Keratinocyte (primary cell): Measurements from ENCODE around the gene ANKS1A. TPM values are rescaled to one million over a fixed set of nuclear protein-coding genes. Genes with fewer than 3 reads are reported as not detected.

Experiments
- DNase-seq: peaks from one replicate; pipeline ENCODE4 v3.0.0-alpha.2; 2011; ENCODE audit warnings: low read depth, missing footprints, low spot score
- FAIRE-seq: peaks from 2 replicates; lab custom pipeline; 2011; peaks lifted over from hg19 to GRCh38; lab: Jason Lieb, UNC
- H2AFZ ChIP-seq: 2 replicates; pipeline ENCODE4 v1.6.0; 2012; ENCODE audit warnings: low read length, control low read depth, inconsistent platforms; ENCODE audit not compliant: control insufficient read depth
- H3K27ac ChIP-seq: 2 replicates; pipeline ENCODE4 v1.5.1; 2011; ENCODE audit warnings: low read length; ENCODE audit not compliant: control insufficient read depth, insufficient read depth
- H3K27me3 ChIP-seq: 3 replicates; pipeline ENCODE4 v1.6.0; 2011; ENCODE audit warnings: low read length; ENCODE audit not compliant: control insufficient read depth, insufficient read depth; ENCODE audit errors: extremely low read depth
- H3K36me3 ChIP-seq, 2 experiments: 2 replicates in 1 of 2; 3 replicates in 1 of 2; pipeline ENCODE4 v1.5.1; 2011; ENCODE audit warnings: low read length in 2 of 2, mild to moderate bottlenecking in 1 of 2; ENCODE audit not compliant: control insufficient read depth in 2 of 2, insufficient read depth in 2 of 2; ENCODE audit errors: extremely low read depth in 1 of 2
- H3K4me1 ChIP-seq: 3 replicates; pipeline ENCODE4 v1.5.1; 2011; ENCODE audit warnings: low read length; ENCODE audit not compliant: control insufficient read depth, insufficient read depth; ENCODE audit errors: extremely low read depth
- H3K4me2 ChIP-seq: 3 replicates; pipeline ENCODE4 v1.6.0; 2011; ENCODE audit warnings: low read depth, low read length; ENCODE audit not compliant: control insufficient read depth, insufficient read depth; ENCODE audit errors: extremely low read depth
- H3K4me3 ChIP-seq, 3 experiments: fragments of 200-600 bp in 1 of 3; sonication (generic) in 1 of 3; 2 replicates in 2 of 3; 3 replicates in 1 of 3; pipeline ENCODE4 v1.5.1; 2011 to 2016; ENCODE audit warnings: low read length in 3 of 3, mild to moderate bottlenecking in 3 of 3, control low read depth in 2 of 3, inconsistent platforms in 1 of 3, low read depth in 1 of 3, mixed read lengths in 1 of 3, mixed run types in 1 of 3, moderate library complexity in 1 of 3; ENCODE audit not compliant: control insufficient read depth in 2 of 3, insufficient read depth in 2 of 3; ENCODE audit errors: extremely low read depth in 1 of 3
- H3K79me2 ChIP-seq: 2 replicates; pipeline ENCODE4 v1.6.0; 2012; ENCODE audit warnings: low read length; ENCODE audit not compliant: control insufficient read depth, insufficient read depth
- H3K9ac ChIP-seq: 3 replicates; pipeline ENCODE4 v1.6.0; 2011; ENCODE audit warnings: low read length; ENCODE audit not compliant: control insufficient read depth, insufficient read depth; ENCODE audit errors: extremely low read depth
- H3K9me1 ChIP-seq: 3 replicates; pipeline ENCODE4 v1.6.0; 2011; ENCODE audit warnings: low read length; ENCODE audit not compliant: control insufficient read depth, insufficient read depth; ENCODE audit errors: extremely low read depth
- H3K9me3 ChIP-seq: 2 replicates; pipeline ENCODE4 v1.5.1; 2012; ENCODE audit warnings: low read depth, low read length; ENCODE audit not compliant: control insufficient read depth
- H4K20me1 ChIP-seq: 3 replicates; pipeline ENCODE4 v1.6.0; 2011; ENCODE audit warnings: low read length; ENCODE audit not compliant: control insufficient read depth, insufficient read depth; ENCODE audit errors: extremely low read depth
- EZH2 ChIP-seq: IDR thresholded peaks from one replicate; pipeline ENCODE4 v1.6.1; 2012; ENCODE audit warnings: inconsistent platforms, mild to moderate bottlenecking, low read length, moderate library complexity
- dilution Hi-C: fragments of 300-500 bp; cut with MboI; formaldehyde crosslinking; loops from one replicate; pipeline ENCODE4 v1.7.0; 2020; ENCODE audit warnings: low sequenced_read_pairs; ENCODE audit not compliant: extremely low pct_ligation_motif_present
- polyA plus RNA-seq, 5 experiments: library from polyadenylated mRNA; depleted of rRNA in 3 of 5; stranded (reverse) in 3 of 5; stranded (forward) in 1 of 5; unstranded in 1 of 5; fragments of >200 nt; gene quantifications; 1 replicate in 1 of 5; 2 replicates in 3 of 5; 3 replicates in 1 of 5; pipeline versions ENCODE4 v1.2.1 to v1.2.3, GENCODE V29; 2011 to 2012; ENCODE audit warnings: missing spikeins in 2 of 5, low read depth in 1 of 5, low replicate concordance in 1 of 5
- TF ChIP-seq, protein P1 (sequence below), 3 experiments: IDR thresholded peaks in 1 of 3; conservative IDR thresholded peaks in 1 of 3; optimal IDR thresholded peaks in 1 of 3; 2 replicates in 2 of 3; 3 replicates in 1 of 3; pipeline versions ENCODE3 to v1.5.1; 2011; ENCODE audit warnings: low read length in 3 of 3, mild to moderate bottlenecking in 3 of 3, moderate library complexity in 2 of 3, control low read depth in 1 of 3, inconsistent platforms in 1 of 3; ENCODE audit not compliant: insufficient read depth in 2 of 3; ENCODE audit errors: extremely low read depth in 1 of 3

Gene ANKS1A
- polyA plus RNA-seq, 1 donor (not counting 4 experiments of a cell fraction or from before 2014, with no cell fraction given), result 8.6 TPM

DNA sequence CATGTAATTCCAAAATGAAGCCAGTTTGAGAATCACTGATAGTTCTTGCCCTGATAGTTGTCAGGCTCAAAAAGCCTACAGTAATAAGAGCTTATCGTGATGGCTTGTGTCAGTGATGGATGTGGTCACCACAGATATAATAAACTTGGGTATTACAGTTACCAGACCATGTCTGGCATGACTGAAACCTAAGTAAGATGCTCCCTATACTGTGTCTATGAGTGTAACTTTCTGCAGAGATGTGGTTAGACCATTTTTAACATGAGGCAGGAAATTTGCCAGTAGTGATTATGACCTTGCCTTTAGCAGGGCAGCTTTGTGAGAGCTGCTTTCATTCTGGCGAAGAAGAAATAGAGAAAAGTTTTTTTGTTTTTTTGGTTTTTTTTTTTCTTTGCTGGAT, 90.2 kb downstream of the ANKS1A start:
- H2AFZ ChIP-seq, result no peak overlapping the region
- H3K36me3 ChIP-seq, result peaks cover 0 to 17% of the 10 kb centered on the region in 2 experiments
- no peak for DNase-seq
- no peak overlapping the region for H3K4me2 ChIP-seq
- H3K9me3 ChIP-seq, result no peaks in the 10 kb centered on the region
- no peaks in the 10 kb centered on the region for H3K27me3 ChIP-seq
- FAIRE-seq, result no peak
- no peak overlapping the region for H3K9ac ChIP-seq
- no peaks in the 10 kb centered on the region for H3K79me2 ChIP-seq
- H3K27ac ChIP-seq, result no peak overlapping the region
- H3K4me3 ChIP-seq, result no peak overlapping the region
- no peaks in the 10 kb centered on the region for H3K4me1 ChIP-seq
- no peaks in the 10 kb centered on the region for H4K20me1 ChIP-seq
- TF ChIP-seq, protein P1, sequence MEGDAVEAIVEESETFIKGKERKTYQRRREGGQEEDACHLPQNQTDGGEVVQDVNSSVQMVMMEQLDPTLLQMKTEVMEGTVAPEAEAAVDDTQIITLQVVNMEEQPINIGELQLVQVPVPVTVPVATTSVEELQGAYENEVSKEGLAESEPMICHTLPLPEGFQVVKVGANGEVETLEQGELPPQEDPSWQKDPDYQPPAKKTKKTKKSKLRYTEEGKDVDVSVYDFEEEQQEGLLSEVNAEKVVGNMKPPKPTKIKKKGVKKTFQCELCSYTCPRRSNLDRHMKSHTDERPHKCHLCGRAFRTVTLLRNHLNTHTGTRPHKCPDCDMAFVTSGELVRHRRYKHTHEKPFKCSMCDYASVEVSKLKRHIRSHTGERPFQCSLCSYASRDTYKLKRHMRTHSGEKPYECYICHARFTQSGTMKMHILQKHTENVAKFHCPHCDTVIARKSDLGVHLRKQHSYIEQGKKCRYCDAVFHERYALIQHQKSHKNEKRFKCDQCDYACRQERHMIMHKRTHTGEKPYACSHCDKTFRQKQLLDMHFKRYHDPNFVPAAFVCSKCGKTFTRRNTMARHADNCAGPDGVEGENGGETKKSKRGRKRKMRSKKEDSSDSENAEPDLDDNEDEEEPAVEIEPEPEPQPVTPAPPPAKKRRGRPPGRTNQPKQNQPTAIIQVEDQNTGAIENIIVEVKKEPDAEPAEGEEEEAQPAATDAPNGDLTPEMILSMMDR (optimal IDR thresholded peaks at IDR 0.05 in 1 of 3, IDR thresholded peaks at IDR 0.05 in 1 of 3, conservative IDR thresholded peaks at IDR 0.05 in 1 of 3; ENCODE audit: extremely low read depth in 1 of 3, insufficient read depth in 2 of 3, low read length in 3 of 3), result no peak
- no peak for TF ChIP-seq EZH2
- dilution Hi-C loops, result no loop called here
- H3K9me1 ChIP-seq, result no peaks in the 10 kb centered on the region

DNA sequence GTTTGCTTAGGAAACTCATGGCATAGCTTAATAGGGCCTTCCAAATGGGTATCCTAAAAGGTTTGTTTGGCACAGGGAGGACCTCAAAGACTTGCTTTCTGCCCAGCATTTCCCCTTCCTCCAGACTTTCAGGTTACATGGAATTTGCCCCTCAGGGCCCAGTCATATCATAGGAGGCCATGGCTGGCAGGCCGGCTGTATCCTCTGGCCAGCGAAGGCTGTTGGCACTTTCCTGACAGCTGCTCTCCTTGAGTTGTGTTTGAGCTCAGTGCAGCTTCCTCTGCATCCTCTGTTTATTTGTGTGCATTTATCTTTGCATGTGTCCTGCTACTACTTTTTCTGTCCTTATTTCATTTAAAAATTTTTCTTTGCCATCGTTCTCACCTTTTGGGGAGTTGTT, 90.9 kb downstream of the ANKS1A start:
- Histone ChIP-seq H3K9me1 (no peaks in the 10 kb centered on the region), H3K36me3 (peaks cover 3 to 20% of the 10 kb centered on the region in 2 experiments), H3K79me2 (no peaks in the 10 kb centered on the region), H3K9me3 (no peaks in the 10 kb centered on the region), H4K20me1 (no peaks in the 10 kb centered on the region), H3K27me3 (no peaks in the 10 kb centered on the region), H2AFZ (no peak overlapping the region), H3K4me1 (no peaks in the 10 kb centered on the region), H3K9ac (no peak overlapping the region), H3K4me3 (no peak overlapping the region), H3K27ac (no peak overlapping the region), H3K4me2 (no peak overlapping the region)
- DNase-seq, result no peak
- TF ChIP-seq, protein P1 (optimal IDR thresholded peaks at IDR 0.05 in 1 of 3, IDR thresholded peaks at IDR 0.05 in 1 of 3, conservative IDR thresholded peaks at IDR 0.05 in 1 of 3; ENCODE audit: extremely low read depth in 1 of 3, insufficient read depth in 2 of 3, low read length in 3 of 3), result no peak
- no peak for TF ChIP-seq EZH2
- FAIRE-seq, result no peak
- dilution Hi-C loops, result no loop called here
